HEK293T (cell line): ENCODE data around the gene RASGRP2.

Source experiments
- CTCF ChIA-PET: fragments of 350-600 bp; formaldehyde crosslinking; extraction: SDS; loops from one replicate; lab custom pipeline; 2021; ENCODE audit warnings: antibody characterized with exemption, inconsistent platforms; lab: Yijun Ruan, JAX
- POLR2A ChIA-PET: fragments of 350-600 bp; formaldehyde crosslinking; extraction: SDS; loops from one replicate; lab custom pipeline; 2020; ENCODE audit warnings: antibody characterized with exemption, inconsistent platforms; lab: Yijun Ruan, JAX
- DNase-seq: peaks from one replicate; pipeline ENCODE4 v3.0.0; 2012; ENCODE audit warnings: mixed read lengths; ENCODE audit errors: extremely low spot score
- ARNT ChIP-seq: fragments of 450-650 bp; IDR thresholded peaks from 2 replicates; pipeline ENCODE4 v1.6.1; 2017; ENCODE audit warnings: mild to moderate bottlenecking
- BHLHE40 ChIP-seq: fragments of 450-650 bp; IDR thresholded peaks from 2 replicates; pipeline ENCODE4 v1.6.1; 2016; ENCODE audit warnings: mild to moderate bottlenecking, moderate library complexity, borderline replicate concordance
- CTBP1 ChIP-seq: fragments of 450-650 bp; IDR thresholded peaks from 2 replicates; pipeline ENCODE4 v1.6.1; 2016; ENCODE audit warnings: borderline replicate concordance
- ELF4 ChIP-seq: fragments of 450-650 bp; IDR thresholded peaks from 2 replicates; pipeline ENCODE4 v1.6.1; 2017; ENCODE audit warnings: antibody characterized with exemption
- FOXA1 ChIP-seq: fragments of 450-650 bp; IDR thresholded peaks from 2 replicates; pipeline ENCODE4 v1.6.1; 2016; ENCODE audit warnings: mild to moderate bottlenecking
- FOXK2 ChIP-seq: fragments of 450-650 bp; IDR thresholded peaks from 2 replicates; pipeline ENCODE4 v1.6.1; 2016; ENCODE audit warnings: mild to moderate bottlenecking
- FOXM1 ChIP-seq: fragments of 450-650 bp; IDR thresholded peaks from 2 replicates; pipeline ENCODE4 v1.6.1; 2017; ENCODE audit warnings: mild to moderate bottlenecking, borderline replicate concordance
- HDGF ChIP-seq: fragments of 450-650 bp; IDR thresholded peaks from 2 replicates; pipeline ENCODE4 v1.6.1; 2017; ENCODE audit warnings: antibody characterized with exemption, borderline replicate concordance
- L3MBTL2 ChIP-seq: fragments of 450-650 bp; conservative IDR thresholded peaks from 2 replicates; pipeline ENCODE4 v1.6.1; 2016; ENCODE audit warnings: mild to moderate bottlenecking
- LEF1 ChIP-seq: fragments of 450-650 bp; IDR thresholded peaks from 2 replicates; pipeline ENCODE4 v1.6.1; 2017; ENCODE audit warnings: mild to moderate bottlenecking, borderline replicate concordance
- NFRKB ChIP-seq: fragments of 450-650 bp; IDR thresholded peaks from 2 replicates; pipeline ENCODE4 v1.6.1; 2016; ENCODE audit warnings: mild to moderate bottlenecking, moderate library complexity
- SP1 ChIP-seq: fragments of 450-650 bp; IDR thresholded peaks from 2 replicates; pipeline ENCODE4 v1.6.1; 2017
- SUZ12 ChIP-seq: fragments of 450-650 bp; IDR thresholded peaks from 2 replicates; pipeline ENCODE4 v1.6.1; 2016; ENCODE audit warnings: mild to moderate bottlenecking
- TARDBP ChIP-seq: fragments of 450-650 bp; IDR thresholded peaks from 2 replicates; pipeline ENCODE4 v1.6.1; 2016
- ZNF384 ChIP-seq: fragments of 450-650 bp; IDR thresholded peaks from 2 replicates; pipeline ENCODE4 v1.6.1; 2016
- TF ChIP-seq, protein P1 (sequence below): fragments of 450-650 bp; IDR thresholded peaks from 2 replicates; pipeline ENCODE4 v1.6.1; 2016

RASGRP2 gene

DNA sequence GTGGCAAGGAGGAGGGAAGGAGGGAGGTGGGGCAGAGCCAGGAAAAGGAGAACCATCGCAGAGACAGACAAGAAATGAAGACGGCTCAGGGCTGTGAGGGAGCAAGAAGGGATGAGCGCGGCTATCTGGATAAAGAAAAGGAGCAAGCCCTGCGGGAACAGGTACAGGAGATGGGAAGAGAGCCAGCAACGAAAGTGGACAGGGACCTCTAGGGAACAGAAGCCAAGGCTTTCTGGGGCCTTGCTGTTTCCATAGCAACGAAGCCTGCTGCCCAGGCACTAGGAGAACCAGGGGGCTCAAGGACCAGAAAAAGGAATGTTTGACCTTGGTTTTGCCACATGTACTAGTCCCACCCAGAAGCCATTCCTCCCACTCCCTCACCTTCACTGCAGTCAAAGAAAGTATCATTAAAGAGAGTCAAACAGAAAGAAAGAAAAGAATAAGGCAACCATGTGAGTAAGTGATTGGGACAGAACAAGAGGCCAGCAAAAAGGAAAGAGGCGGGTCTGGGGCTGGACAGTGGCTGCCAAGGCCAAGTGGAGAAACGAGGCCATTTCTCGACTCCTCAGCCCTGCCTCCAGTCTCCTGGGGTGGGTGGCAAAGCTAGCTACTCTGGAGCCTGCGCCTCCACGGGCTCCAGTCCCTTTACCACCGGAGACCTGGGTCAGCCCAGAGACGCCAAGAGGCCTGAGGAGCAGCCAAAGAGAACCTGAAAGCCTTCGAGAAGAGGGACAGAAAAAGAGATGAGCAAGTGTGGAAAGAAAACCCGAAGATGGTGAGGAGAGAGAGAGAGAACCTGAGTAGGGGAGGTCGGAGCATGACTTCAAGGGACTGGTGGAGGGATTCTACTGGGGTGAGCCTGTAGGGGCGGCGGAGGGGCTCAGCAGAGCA lies 56.1 kb downstream of the RASGRP2 start:
- POLR2A ChIA-PET = interaction anchor here (1.0 to 1.6 kb wide), 2 partner anchors 72 to 91 kb away, joined by 3 to 7 read pairs; partner anchors contain the start of genes PYGM and SF1
- TF ChIP-seq FOXM1 (no peak), HDGF (no peak), LEF1 (no peak), NFRKB (no peak), SP1 (no peak), SUZ12 (no peak), FOXA1 (no peak), ZNF384 (no peak), BHLHE40 (no peak), ELF4 (no peak), CTBP1 (no peak), TARDBP (no peak), ARNT (no peak), FOXK2 (no peak)
- TF ChIP-seq, protein P1, sequence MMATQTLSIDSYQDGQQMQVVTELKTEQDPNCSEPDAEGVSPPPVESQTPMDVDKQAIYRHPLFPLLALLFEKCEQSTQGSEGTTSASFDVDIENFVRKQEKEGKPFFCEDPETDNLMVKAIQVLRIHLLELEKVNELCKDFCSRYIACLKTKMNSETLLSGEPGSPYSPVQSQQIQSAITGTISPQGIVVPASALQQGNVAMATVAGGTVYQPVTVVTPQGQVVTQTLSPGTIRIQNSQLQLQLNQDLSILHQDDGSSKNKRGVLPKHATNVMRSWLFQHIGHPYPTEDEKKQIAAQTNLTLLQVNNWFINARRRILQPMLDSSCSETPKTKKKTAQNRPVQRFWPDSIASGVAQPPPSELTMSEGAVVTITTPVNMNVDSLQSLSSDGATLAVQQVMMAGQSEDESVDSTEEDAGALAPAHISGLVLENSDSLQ = no peak
- CTCF ChIA-PET = interaction anchor here (0.6 to 1.9 kb wide), 17 partner anchors 9 to 1426 kb away, joined by 3 to 33 read pairs (median 5); no protein-coding TSS in a partner anchor
- DNase-seq = peak; percentile 24

DNA sequence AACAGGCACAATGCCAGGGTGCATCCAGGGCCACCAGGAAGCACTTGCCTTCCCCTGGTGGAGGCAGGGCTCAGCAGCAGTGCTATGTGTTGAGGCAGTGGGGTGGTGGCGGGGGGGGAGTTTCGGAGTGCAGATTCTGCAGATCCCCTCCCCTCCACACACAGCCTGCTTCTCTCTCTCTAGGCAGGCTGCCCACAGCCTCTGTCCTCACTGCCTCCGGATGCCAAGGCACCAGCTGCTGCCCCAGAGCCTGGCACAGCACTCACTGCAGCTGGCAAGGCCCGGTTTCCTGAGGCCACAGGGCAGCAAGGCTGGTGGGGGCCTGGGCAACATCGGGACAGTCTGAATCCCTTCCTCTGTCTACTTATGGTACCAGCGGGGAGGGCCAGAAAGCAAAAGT lies 56.7 kb downstream of the RASGRP2 start:
- ChIA-PET POLR2A (no interaction called here), CTCF (interaction anchor here (0.7 kb wide), 1 partner anchor 104 kb away, joined by 3 read pairs; no protein-coding TSS in a partner anchor)
- no peak for TF ChIP-seq FOXA1
- no peak for TF ChIP-seq ARNT
- no peak for TF ChIP-seq SUZ12
- TF ChIP-seq, protein P1 = no peak
- no peak for TF ChIP-seq TARDBP
- no peak for TF ChIP-seq ZNF384
- no peak for TF ChIP-seq L3MBTL2
- TF ChIP-seq CTBP1 = no peak
- TF ChIP-seq FOXK2 = no peak
- no peak for TF ChIP-seq LEF1
- no peak for TF ChIP-seq ELF4
- no peak for DNase-seq

DNA sequence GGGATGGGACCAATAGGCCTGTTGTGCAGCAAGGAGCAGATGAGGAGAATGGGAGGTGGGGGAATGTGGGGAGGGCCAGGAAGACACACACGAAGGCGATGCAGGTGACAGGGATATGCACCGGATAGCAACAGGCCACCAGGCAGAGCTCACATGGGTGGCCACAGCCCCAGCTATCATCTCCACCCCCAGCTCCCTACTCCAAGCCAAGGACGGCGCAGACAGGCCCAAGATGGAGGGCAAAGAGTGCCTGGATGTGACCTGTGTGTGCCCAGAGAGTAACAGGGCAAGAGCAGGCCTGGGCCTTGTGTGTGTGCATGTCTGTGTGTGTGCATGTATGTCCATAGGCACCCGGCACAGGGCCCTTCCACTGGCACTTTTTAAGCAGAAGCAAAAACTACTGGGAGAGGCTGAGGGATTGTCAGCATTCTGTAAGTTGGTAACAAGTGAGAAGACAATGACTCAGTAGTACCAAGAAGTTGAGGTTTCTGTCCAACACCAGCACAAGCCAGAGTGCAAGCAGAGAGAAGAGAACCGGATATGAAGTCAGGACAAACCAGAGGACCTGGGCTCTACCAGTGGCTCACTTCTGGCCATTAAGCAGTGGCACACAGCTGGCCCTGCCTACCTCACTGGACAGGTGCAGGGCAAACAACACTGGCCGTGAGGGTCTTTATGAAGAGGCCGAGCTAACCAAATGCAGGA lies 57.3 kb downstream of the RASGRP2 start:
- ChIA-PET CTCF (interaction anchor here (0.7 kb wide), 1 partner anchor 105 kb away, joined by 3 read pairs; no protein-coding TSS in a partner anchor), POLR2A (no interaction called here)
- TF ChIP-seq SP1 = no peak
- no peak for TF ChIP-seq L3MBTL2
- TF ChIP-seq ARNT = no peak
- no peak for TF ChIP-seq ZNF384
- no peak for TF ChIP-seq FOXA1
- TF ChIP-seq CTBP1 = no peak
- no peak for TF ChIP-seq NFRKB
- TF ChIP-seq HDGF = no peak
- no peak for TF ChIP-seq FOXK2
- no peak for DNase-seq

DNA sequence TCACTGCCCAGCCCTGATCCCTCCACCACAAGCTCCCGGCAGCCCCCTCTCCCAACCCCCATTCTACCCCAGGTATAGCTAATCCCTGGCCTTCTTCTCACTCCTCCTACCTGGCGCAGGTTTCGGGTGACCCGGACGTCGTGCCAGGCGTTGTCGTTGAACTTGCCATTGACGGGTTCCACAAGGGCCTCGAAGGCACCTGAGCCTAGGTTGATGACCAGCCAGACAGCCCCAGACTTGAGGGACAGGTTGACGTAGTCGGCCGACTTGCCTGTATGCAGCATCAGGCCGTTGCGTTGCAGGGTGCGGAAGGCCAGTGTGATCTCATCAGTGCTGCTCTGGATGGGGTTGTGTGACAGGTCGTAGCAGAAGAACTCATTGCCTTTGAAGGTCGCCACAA lies 58.4 kb downstream of the RASGRP2 start:
- no peak for TF ChIP-seq HDGF
- no peak for TF ChIP-seq LEF1
- no peak for TF ChIP-seq CTBP1
- no peak for TF ChIP-seq NFRKB
- TF ChIP-seq L3MBTL2 = no peak
- TF ChIP-seq SP1 = no peak
- TF ChIP-seq FOXM1 = no peak
- no peak for TF ChIP-seq ARNT
- TF ChIP-seq ELF4 = no peak
- no peak for TF ChIP-seq FOXK2
- TF ChIP-seq, protein P1 = no peak
- no peak for TF ChIP-seq BHLHE40
- TF ChIP-seq ZNF384 = no peak
- no peak for TF ChIP-seq TARDBP
- DNase-seq = no peak
- CTCF ChIA-PET = no interaction called here
- POLR2A ChIA-PET = no interaction called here

DNA sequence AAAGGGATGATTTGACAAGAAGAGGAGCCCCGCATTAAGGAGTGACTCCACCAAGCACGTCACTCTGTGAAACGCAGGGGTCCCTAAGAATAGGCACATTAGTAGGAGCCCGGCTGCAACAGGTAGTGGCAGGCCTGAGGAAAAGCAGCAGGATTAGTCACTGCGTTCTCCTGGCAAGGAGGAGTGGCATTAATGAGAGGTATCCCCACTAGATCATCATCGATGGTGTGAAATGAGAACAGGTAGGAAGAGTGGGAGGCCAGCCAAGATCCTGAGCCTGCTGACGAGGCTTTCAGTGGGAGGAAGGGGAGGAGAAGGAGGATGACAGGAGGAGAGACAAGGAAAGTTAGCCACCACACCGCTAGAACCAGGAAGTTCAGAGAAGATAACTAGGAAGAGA lies 59.6 kb downstream of the RASGRP2 start:
- TF ChIP-seq L3MBTL2 (no peak), ZNF384 (no peak), FOXA1 (no peak), SP1 (no peak), ARNT (no peak), FOXK2 (no peak), CTBP1 (no peak), FOXM1 (no peak)
- TF ChIP-seq, protein P1 = no peak
- POLR2A ChIA-PET = no interaction called here
- no peak for DNase-seq
- CTCF ChIA-PET = no interaction called here
